CD4-positive, alpha-beta T cell treated with Interleukin-2 at 100 ng/mL for 4 hours (primary cell): Measurements from ENCODE around the gene CHCHD10.

Experiments
- DNase-seq: peaks from one replicate; pipeline ENCODE4 v3.0.0-alpha.2; 2020; ENCODE audit warnings: low spot score

Gene CHCHD10

GRCh38 chr22:23787600-23787896 is 19.8 kb upstream of the CHCHD10 start:
- no peak for DNase-seq

GRCh38 chr22:23786752-23787599 is 19.2 kb upstream of the CHCHD10 start, which contains the start of gene SMARCB1:
Gene SMARCB1 (plus strand): TSS chr22:23786966. CDS start chr22:23787170, 204 bp downstream.
- DNase-seq: peak; percentile 90

DNA sequence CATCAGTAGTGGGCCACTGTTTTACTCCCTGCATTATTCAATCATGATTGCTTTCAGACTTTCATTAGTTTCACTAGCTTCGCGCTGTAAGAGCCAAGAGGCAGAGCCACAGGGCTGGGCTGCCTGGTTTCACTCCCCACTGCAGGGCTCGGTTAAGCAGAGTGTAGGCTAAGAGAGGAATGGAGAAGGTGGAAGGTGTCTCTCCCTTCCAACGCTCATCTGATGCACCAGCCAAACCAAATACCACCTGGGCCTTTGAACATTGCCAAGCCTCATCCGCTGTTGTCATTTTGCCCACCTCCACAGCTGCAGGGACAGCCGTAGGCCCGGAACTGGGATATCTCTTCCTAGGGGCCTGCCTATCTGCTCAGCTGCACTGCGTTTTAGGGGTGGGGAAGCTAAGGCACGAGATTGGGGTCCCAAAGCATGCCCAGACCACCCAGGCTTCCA is 18.5 kb upstream of the CHCHD10 start:
- DNase-seq: no peak

- no peak for DNase-seq
Measured at GRCh38 chr22:23784215-23784732, 16.5 kb upstream of the CHCHD10 start.

DNA sequence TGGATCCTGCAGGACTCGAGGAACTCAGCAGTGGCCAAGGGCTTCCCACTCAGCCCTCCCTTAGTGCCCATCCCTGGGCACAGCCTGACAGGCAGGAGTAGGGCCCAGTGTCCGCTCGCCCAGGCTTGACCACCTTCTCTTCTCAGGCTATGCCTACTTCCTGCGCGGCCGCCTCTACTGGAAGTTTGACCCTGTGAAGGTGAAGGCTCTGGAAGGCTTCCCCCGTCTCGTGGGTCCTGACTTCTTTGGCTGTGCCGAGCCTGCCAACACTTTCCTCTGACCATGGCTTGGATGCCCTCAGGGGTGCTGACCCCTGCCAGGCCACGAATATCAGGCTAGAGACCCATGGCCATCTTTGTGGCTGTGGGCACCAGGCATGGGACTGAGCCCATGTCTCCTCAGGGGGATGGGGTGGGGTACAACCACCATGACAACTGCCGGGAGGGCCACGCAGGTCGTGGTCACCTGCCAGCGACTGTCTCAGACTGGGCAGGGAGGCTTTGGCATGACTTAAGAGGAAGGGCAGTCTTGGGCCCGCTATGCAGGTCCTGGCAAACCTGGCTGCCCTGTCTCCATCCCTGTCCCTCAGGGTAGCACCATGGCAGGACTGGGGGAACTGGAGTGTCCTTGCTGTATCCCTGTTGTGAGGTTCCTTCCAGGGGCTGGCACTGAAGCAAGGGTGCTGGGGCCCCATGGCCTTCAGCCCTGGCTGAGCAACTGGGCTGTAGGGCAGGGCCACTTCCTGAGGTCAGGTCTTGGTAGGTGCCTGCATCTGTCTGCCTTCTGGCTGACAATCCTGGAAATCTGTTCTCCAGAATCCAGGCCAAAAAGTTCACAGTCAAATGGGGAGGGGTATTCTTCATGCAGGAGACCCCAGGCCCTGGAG is 15.7 kb upstream of the CHCHD10 start:
- no peak for DNase-seq

DNA sequence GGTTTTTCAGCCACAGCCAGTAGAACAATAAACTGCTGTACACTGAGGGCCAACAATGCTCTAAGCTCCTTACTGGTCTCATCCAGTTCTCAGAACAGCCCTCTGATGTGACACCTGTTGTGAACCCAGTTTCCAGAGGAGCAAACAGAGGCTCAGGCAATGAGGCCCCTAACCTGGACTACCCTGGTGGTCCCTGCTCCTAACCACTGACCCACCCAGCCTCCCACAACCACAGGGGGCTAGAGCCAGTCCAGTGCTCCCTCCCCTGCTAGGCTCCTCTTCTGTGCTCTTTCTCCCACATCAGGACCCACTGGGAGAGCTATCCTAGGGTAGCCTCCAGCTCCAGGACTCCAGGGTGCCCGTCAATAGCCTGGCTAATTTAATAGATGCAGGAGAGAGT is 14.9 kb upstream of the CHCHD10 start:
- no peak for DNase-seq

GRCh38 chr22:23782252-23782651 is 14.5 kb upstream of the CHCHD10 start:
- DNase-seq: no peak

GRCh38 chr22:23781511-23782183 is 13.9 kb upstream of the CHCHD10 start:
- DNase-seq: no peak

DNA sequence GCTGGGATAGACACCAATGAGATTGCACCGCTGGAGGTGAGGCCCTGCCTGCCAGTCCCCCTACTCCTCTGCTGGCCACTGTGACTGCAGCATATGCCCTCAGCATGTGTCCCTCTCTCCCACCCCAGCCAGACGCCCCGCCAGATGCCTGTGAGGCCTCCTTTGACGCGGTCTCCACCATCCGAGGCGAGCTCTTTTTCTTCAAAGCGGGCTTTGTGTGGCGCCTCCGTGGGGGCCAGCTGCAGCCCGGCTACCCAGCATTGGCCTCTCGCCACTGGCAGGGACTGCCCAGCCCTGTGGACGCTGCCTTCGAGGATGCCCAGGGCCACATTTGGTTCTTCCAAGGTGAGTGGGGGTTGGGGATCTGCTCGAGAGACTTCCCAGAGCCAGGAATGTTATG is 13.3 kb upstream of the CHCHD10 start:
- DNase-seq: no peak

DNA sequence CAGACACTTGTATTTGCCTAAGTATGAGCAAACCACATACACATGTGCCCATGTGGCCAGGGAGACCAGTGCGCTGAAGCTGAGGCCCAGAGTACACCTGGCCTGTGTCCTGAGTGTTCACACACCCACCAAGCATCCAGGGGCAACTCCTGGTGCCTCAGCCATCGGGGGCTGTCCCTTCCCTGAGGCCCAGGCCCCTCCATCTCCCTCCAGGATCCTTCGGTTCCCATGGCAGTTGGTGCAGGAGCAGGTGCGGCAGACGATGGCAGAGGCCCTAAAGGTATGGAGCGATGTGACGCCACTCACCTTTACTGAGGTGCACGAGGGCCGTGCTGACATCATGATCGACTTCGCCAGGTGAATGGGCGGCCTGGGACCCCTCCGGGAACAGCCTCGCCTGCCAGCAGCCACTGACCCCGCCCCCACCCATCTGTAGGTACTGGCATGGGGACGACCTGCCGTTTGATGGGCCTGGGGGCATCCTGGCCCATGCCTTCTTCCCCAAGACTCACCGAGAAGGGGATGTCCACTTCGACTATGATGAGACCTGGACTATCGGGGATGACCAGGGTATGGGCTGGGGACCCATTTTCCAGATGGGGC is 12.5 kb upstream of the CHCHD10 start:
- DNase-seq: no peak

DNA sequence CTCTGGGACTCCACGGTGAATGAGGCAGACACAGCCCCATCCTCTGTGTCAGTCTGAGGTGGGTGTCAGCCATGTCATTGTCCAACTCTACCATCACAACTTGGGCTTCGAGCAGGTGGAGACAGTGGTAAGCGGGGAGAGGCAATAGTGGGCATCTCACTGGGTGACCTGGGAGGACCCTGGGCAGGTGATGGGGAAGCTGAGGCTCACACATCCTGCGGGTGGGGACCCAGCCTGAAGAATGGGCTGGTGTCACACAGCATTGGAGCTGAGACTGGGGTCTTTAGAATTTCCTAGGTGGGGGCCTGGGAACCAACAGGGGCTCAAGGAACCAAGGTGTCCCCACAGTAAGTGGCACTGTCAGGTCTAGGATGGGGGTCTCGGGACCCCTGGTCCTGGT is 12.0 kb upstream of the CHCHD10 start:
- DNase-seq: no peak

- DNase-seq: no peak
Measured at GRCh38 chr22:23779083-23779482, 11.3 kb upstream of the CHCHD10 start.

GRCh38 chr22:23778577-23778900 is 10.8 kb upstream of the CHCHD10 start:
- no peak for DNase-seq

GRCh38 chr22:23777776-23778576 is 10.2 kb upstream of the CHCHD10 start:
- DNase-seq: no peak

DNA sequence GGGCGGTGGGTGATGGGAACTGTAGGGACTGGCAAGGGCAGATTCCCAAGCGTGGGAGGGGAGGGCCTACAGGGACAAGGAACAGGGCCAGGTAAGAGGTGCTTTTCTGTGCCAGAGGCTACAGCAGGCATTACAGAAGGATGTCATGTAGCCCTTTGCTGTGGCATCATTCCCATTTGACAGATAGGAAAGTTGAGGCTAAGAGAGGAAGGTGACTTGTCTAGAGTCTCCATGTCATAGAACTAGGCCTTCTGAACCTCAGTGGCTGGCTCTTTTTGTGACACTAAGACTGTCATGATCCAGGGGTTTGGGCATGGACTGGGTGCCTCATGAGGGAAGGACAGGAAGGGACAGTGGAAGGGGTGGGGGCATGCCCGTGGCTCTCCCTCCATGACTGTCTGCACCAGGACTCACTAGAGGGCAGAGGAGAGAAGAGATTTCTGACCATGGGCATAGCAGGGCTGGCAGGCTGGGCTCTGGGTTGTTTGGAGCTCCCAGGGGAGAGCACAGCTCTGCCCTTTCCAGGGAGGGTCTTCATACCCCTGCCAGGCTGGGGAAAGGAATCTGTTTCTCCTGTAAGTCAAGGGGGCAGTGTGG is 8.1 kb upstream of the CHCHD10 start:
- no peak for DNase-seq

DNA sequence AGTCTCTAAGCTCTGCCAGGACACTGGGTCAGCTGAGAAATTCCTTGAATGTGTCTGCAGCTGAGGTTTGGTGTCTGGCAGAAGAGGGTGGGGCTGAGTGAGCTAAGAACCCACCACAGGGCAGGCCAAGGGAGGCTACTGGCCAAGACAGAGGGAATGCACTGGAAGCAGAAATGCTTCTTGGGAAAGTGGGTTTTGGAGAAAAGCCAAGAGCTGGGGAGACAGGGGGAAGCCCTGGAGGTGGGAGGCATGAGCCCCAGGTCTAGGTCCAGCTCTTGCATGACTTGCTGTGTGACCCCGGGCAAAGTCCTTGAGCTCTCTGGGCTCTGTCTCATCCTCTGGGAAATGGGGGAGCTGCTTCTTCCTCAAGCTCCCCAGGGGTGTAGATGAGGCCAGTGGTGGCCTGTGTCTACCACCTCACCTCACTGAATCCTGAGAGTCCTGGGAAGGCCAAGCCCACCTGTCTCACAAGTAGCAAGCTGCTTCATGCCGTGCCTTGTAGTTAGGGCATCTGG is 7.2 kb upstream of the CHCHD10 start:
- no peak for DNase-seq

DNA sequence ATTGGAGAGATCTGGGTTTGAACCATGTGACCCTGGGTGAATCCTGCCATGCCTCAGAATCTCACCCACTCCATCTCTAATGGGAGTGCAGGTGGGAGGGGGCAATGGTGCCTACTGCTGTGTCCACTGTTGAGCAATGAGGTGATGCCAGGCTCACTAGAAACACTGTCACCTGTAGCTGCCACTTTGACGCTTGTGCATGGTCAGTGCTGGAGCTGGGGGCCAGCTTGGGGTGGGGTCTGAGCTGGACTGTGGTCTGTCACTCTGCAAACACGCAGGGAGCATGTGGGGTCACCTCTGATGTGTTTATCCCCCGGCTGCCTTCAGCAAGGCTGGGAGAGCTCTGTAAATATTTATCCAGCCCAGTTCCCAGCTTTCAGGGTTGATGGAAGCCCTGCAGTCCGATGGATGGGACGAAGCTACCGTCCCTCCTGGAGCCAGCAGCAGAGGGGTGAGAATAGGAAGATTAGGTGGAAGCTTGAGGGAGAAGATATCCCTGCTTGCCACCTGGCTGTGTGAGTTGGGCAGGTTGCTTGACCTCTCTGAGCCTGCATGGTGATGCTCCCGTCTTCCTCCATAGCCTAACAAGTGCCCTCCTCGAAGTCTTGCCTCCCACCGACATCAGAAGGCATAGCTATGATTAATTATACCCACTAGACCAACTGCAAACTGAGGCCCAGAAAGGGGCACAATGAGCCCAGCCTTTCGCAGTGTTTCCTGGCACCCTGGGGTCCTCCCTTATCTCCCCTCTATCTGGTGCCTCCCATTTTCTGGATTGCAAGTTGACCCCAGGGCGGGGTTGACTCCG is 6.5 kb upstream of the CHCHD10 start:
- DNase-seq: no peak

DNA sequence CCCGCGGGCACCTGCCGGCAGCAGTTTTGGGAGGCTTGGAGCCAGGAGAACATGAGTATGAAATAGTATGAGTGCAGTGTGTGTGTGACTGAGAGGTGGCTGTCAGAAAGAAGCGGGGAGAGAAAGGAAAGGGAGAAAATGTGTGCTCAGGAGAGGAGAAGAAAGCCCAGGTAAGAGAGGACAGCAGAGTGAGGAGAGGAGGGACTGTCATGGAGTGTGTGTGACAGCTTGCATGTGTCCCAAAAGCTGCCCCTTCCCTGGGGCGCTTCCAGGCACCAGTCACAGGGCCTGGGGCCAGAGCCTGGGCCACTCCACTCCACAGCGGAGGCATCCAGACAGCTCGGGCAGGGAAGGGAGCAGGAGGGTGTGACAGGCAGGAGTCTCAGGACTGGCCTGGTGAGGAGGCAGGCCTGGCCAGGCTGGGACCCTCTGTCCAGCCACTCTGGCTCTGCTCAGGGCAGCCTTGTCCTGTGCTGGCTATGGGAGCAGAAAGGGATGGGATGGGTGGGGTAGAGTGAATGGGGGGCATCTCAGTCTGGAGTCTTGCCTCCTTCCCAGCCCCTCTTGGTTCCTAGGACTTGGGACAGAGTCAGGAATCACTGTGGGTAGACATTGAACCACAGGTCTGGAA is 5.8 kb upstream of the CHCHD10 start:
- DNase-seq: no peak
